PC-9 (cell line): Measurements from ENCODE around the gene CPNE4. TPM values are rescaled to one million over a fixed set of nuclear protein-coding genes. Genes with fewer than 3 reads are reported as not detected.

Source experiments
- BruUV-seq: library from RNA; stranded (reverse); fragments of 400-500 nt; replicated peaks from 2 replicates; lab custom pipeline; 2021; lab: Mats Ljungman, UMichigan
- CTCF ChIA-PET: fragments of 300-600 bp; sonication (Branson Sonifier 250); formaldehyde crosslinking; loops from one replicate; lab custom pipeline; 2022; ENCODE audit warnings: antibody characterized with exemption; lab: Charles Lee
- POLR2A ChIA-PET: fragments of 300-600 bp; sonication (Branson Sonifier 250); formaldehyde crosslinking; loops from one replicate; lab custom pipeline; 2022; ENCODE audit warnings: antibody characterized with exemption; ENCODE audit not compliant: unreplicated experiment; lab: Charles Lee
- DNase-seq, 2 experiments: peaks; one replicate each; pipeline versions ENCODE4 v3.0.0 to v3.0.0-alpha.2; 2015 to 2022; ENCODE audit warnings: mixed read lengths in 1 of 2
- H2AFZ ChIP-seq: fragments of 200-600 bp; sonication (generic); 2 replicates; pipeline ENCODE4 v1.8.1; 2017; ENCODE audit warnings: antibody characterized with exemption
- H3F3A ChIP-seq: fragments of 200-600 bp; sonication (generic); 2 replicates; pipeline ENCODE4 v1.8.1; 2017; ENCODE audit warnings: antibody characterized with exemption, mild to moderate bottlenecking, low read depth; ENCODE audit not compliant: insufficient read depth
- H3K27ac ChIP-seq: fragments of 200-600 bp; sonication (generic); 2 replicates; pipeline ENCODE4 v1.6.1; 2016; ENCODE audit warnings: mixed run types
- H3K27me3 ChIP-seq: fragments of 200-600 bp; sonication (generic); 2 replicates; pipeline ENCODE4 v1.6.1; 2016; ENCODE audit warnings: low read depth, mixed run types; ENCODE audit not compliant: insufficient read depth
- H3K36me3 ChIP-seq: fragments of 200-600 bp; sonication (generic); 2 replicates; pipeline ENCODE4 v1.6.1; 2016; ENCODE audit warnings: low read depth, mixed run types
- H3K4me1 ChIP-seq: fragments of 200-600 bp; sonication (generic); replicated peaks from 2 replicates; pipeline ENCODE4 v1.6.1; 2016; ENCODE audit warnings: mixed run types; ENCODE audit not compliant: insufficient read depth
- H3K4me2 ChIP-seq: fragments of 200-600 bp; sonication (generic); 2 replicates; pipeline ENCODE4 v1.6.1; 2017; ENCODE audit warnings: mixed run types
- H3K4me3 ChIP-seq: fragments of 200-600 bp; sonication (generic); 2 replicates; pipeline ENCODE4 v1.6.1; 2016; ENCODE audit warnings: mixed run types
- H3K79me2 ChIP-seq: fragments of 200-600 bp; sonication (generic); 2 replicates; pipeline ENCODE4 v1.6.1; 2017; ENCODE audit warnings: low read depth, mixed run types
- H3K9me2 ChIP-seq: fragments of 200-600 bp; sonication (generic); 2 replicates; pipeline ENCODE4 v1.8.1; 2017; ENCODE audit warnings: mild to moderate bottlenecking; ENCODE audit not compliant: insufficient read depth
- H3K9me3 ChIP-seq: fragments of 200-600 bp; sonication (generic); 2 replicates; pipeline ENCODE4 v1.8.1; 2016; ENCODE audit warnings: low read depth; ENCODE audit not compliant: insufficient read depth
- H4K20me1 ChIP-seq: fragments of 200-600 bp; sonication (generic); 2 replicates; pipeline ENCODE4 v1.8.1; 2017; ENCODE audit not compliant: insufficient read depth
- EZH2 ChIP-seq: fragments of 200-600 bp; sonication (generic); IDR thresholded peaks from 2 replicates; pipeline ENCODE4 v1.8.0; 2017; ENCODE audit warnings: antibody characterized with exemption, low read depth
- intact Hi-C: fragments of 100-400 bp; cut with micrococcal nuclease; formaldehyde crosslinking; loops from one replicate; pipeline ENCODE4 v1.10.0; 2022; ENCODE audit not compliant: unreplicated experiment
- total RNA-seq: library from RNA; stranded (reverse); gene quantifications from 2 replicates; pipeline ENCODE4 v1.2.3, GENCODE V29; 2021
- TF ChIP-seq, protein P1 (sequence below): fragments of 200-600 bp; sonication (generic); conservative IDR thresholded peaks from 2 replicates; pipeline ENCODE4 v1.6.1; 2017; ENCODE audit warnings: mixed run types, antibody characterized with exemption, mild to moderate bottlenecking, moderate library complexity

The CPNE4 gene
- total RNA-seq, 1 experiment from 2014 or later, result 0.22 TPM

- no peak for TF ChIP-seq EZH2
- TF ChIP-seq, protein P1, sequence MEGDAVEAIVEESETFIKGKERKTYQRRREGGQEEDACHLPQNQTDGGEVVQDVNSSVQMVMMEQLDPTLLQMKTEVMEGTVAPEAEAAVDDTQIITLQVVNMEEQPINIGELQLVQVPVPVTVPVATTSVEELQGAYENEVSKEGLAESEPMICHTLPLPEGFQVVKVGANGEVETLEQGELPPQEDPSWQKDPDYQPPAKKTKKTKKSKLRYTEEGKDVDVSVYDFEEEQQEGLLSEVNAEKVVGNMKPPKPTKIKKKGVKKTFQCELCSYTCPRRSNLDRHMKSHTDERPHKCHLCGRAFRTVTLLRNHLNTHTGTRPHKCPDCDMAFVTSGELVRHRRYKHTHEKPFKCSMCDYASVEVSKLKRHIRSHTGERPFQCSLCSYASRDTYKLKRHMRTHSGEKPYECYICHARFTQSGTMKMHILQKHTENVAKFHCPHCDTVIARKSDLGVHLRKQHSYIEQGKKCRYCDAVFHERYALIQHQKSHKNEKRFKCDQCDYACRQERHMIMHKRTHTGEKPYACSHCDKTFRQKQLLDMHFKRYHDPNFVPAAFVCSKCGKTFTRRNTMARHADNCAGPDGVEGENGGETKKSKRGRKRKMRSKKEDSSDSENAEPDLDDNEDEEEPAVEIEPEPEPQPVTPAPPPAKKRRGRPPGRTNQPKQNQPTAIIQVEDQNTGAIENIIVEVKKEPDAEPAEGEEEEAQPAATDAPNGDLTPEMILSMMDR, result no peak
- H3K4me2 ChIP-seq, result no peak overlapping the region
- no peaks in the 10 kb centered on the region for H3K9me2 ChIP-seq
- no TSS peak for BruUV-seq
- 0 out of 2 replicates have a peak, but pooled peaks cover 3% of the 10 kb centered on the region for H3K9me3 ChIP-seq
- intact Hi-C loops, result no loop called here
- no peaks in the 10 kb centered on the region for H3K27me3 ChIP-seq
- ChIA-PET CTCF (no interaction called here), POLR2A (no interaction called here)
- H3K4me3 ChIP-seq, result no peak overlapping the region
- H4K20me1 ChIP-seq, result no peaks in the 10 kb centered on the region
- no peaks in the 10 kb centered on the region for H3K36me3 ChIP-seq
- peaks cover 19% of the 10 kb centered on the region for H3K4me1 ChIP-seq
- H2AFZ ChIP-seq, result no peak overlapping the region
- H3K79me2 ChIP-seq, result no peaks in the 10 kb centered on the region
- DNase-seq, result no peak
- H3F3A ChIP-seq, result no peaks in the 10 kb centered on the region
- H3K27ac ChIP-seq, result no peak overlapping the region
These were observed 333.6 kb downstream of the CPNE4 start for GRCh38 chr3:131701153-131701770.

DNA sequence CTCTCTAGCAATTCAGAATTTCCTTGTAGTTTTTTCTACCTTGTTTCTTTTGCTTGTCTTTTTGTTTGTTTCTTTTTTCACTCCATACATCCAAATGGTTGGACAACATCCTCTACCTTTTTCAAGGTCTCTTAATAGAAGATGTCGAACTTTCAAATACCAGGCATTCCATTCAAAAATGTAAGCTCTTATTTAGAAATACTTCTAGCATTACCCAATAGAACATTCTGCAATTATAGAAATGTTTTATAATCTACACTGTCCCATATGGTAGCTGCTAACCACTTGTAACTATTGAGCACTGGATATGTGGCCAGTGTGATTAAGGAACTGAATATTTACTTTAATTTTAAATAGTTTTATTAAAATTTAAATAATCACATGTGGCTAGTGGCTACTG is 335.8 kb downstream of the CPNE4 start:
- Histone ChIP-seq H3F3A (no peaks in the 10 kb centered on the region), H2AFZ (no peak overlapping the region), H3K36me3 (no peaks in the 10 kb centered on the region), H3K27ac (no peak overlapping the region), H3K4me2 (no peak overlapping the region), H3K27me3 (no peaks in the 10 kb centered on the region), H3K9me2 (no peaks in the 10 kb centered on the region), H4K20me1 (no peaks in the 10 kb centered on the region), H3K9me3 (no peaks in the 10 kb centered on the region), H3K4me1 (no peaks in the 10 kb centered on the region), H3K4me3 (no peak overlapping the region), H3K79me2 (no peaks in the 10 kb centered on the region)
- DNase-seq, result no peak
- POLR2A ChIA-PET, result no interaction called here
- no peak for TF ChIP-seq EZH2
- TF ChIP-seq, protein P1, result no peak
- intact Hi-C loops, result no loop called here
- CTCF ChIA-PET, result no interaction called here
- BruUV-seq, result no TSS peak

GRCh38 chr3:131694376-131694775 is 340.4 kb downstream of the CPNE4 start:
- CTCF ChIA-PET, result no interaction called here

More at GRCh38 chr3:131694376-131694775, 340.4 kb downstream of the CPNE4 start:
- Histone ChIP-seq H3K4me2 (no peak overlapping the region), H2AFZ (no peak overlapping the region), H4K20me1 (no peaks in the 10 kb centered on the region), H3K4me1 (no peaks in the 10 kb centered on the region), H3K79me2 (no peaks in the 10 kb centered on the region), H3K4me3 (no peak overlapping the region), H3K27ac (no peak overlapping the region), H3K36me3 (no peaks in the 10 kb centered on the region), H3F3A (no peaks in the 10 kb centered on the region), H3K27me3 (no peaks in the 10 kb centered on the region), H3K9me3 (no peaks in the 10 kb centered on the region), H3K9me2 (no peaks in the 10 kb centered on the region)
- no TSS peak for BruUV-seq
- DNase-seq, result no peak
- TF ChIP-seq, protein P1, result no peak
- TF ChIP-seq EZH2, result no peak
- intact Hi-C loops, result no loop called here
- POLR2A ChIA-PET, result no interaction called here
